Psoas muscle (tissue), 8 donors: ENCODE data around the gene SOHLH1. TPM values are rescaled to one million over a fixed set of nuclear protein-coding genes. Genes with fewer than 3 reads are reported as not detected.

ENCODE experiments used
- ATAC-seq, 4 donors: fragments of 200-7000 bp; cut with Tn5 transposase; one replicate each; pipeline ENCODE4 v1.9.1; 2020; ENCODE audit warnings: moderate library complexity in 3 of 4, mild to moderate bottlenecking in 2 of 4
- DNase-seq, 2 donors: peaks; one replicate each; pipeline ENCODE4 v3.0.0-alpha.2; 2020
- H3K27ac ChIP-seq: fragments of 200-600 bp; one replicate; pipeline ENCODE4 v1.8.0; 2022
- H3K27me3 ChIP-seq, 3 donors: fragments of 200-600 bp in 1 of 3; one replicate each; pipeline versions ENCODE4 v1.6.1 to v1.8.0; 2013 to 2022; ENCODE audit warnings: low read length in 2 of 3, mild to moderate bottlenecking in 2 of 3, moderate library complexity in 1 of 3; ENCODE audit not compliant: insufficient read depth in 3 of 3
- H3K36me3 ChIP-seq, 2 donors: fragments of 200-600 bp in 1 of 2; one replicate each; pipeline versions ENCODE4 v1.6.1 to v1.8.0; 2013 to 2022; ENCODE audit warnings: low read depth in 1 of 2, mild to moderate bottlenecking in 1 of 2, moderate library complexity in 1 of 2; ENCODE audit not compliant: insufficient read depth in 1 of 2
- H3K4me1 ChIP-seq: fragments of 200-600 bp; one replicate; pipeline ENCODE4 v1.8.0; 2022
- H3K4me3 ChIP-seq: fragments of 200-600 bp; one replicate; pipeline ENCODE4 v1.8.0; 2022; ENCODE audit warnings: mild to moderate bottlenecking
- H3K9me3 ChIP-seq: fragments of 200-600 bp; one replicate; pipeline ENCODE4 v1.8.0; 2022
- CTCF ChIP-seq: fragments of 200-600 bp; IDR thresholded peaks from one replicate; pipeline ENCODE4 v1.8.0; 2022; ENCODE audit warnings: antibody characterized with exemption
- WGBS, 3 donors: extraction: QIAGEN DNeasy Blood & Tissue Kit; methylation state at CpG; one replicate each; pipeline versions ENCODE4 v1.1.6 to v1.1.7; 2013; 5-methylcytosine and 5-hydroxymethylcytosine counted together
- intact Hi-C, 2 donors: fragments of 100-400 bp; cut with DNase I; formaldehyde crosslinking; loops; one replicate each; pipeline versions ENCODE4 v1.11.0 to v1.14.2; 2022
- polyA plus RNA-seq, 3 donors: library from polyadenylated mRNA; stranded (reverse); fragments of 200-250 nt; gene quantifications; one replicate each; pipeline ENCODE4 v1.2.3, GENCODE V29; 2013
- total RNA-seq, 4 donors: library from RNA; stranded (reverse); fragmentation: NEBNext Ultra II Directional in 2 of 4; extraction: Animal tissue kit (Norgen Biotek cat#: 25700) in 2 of 4; gene quantifications; one replicate each; pipeline versions ENCODE4 v1.2.1 to v1.2.4, GENCODE V29; 2021 to 2023
- donor health status: healthy with polysubstance abuse.
- donor health status: DM: no; HTN: no; CAD: no; lungs with moderate emphysema.
- donor health status: Bipolar disorder and iron deficiency.
- donor health status: healthy.
- donor health status: DM: yes; HTN: yes; CAD: no.
- donor health status: DM: no; HTN: no; CAD: no.
- donor health status: DM: no; HTN: no; CAD: no.
- donor health status: DM: yes; HTN: yes; CAD: no.

The SOHLH1 gene
- total and polyA plus RNA-seq, 7 donors: not detected

DNA sequence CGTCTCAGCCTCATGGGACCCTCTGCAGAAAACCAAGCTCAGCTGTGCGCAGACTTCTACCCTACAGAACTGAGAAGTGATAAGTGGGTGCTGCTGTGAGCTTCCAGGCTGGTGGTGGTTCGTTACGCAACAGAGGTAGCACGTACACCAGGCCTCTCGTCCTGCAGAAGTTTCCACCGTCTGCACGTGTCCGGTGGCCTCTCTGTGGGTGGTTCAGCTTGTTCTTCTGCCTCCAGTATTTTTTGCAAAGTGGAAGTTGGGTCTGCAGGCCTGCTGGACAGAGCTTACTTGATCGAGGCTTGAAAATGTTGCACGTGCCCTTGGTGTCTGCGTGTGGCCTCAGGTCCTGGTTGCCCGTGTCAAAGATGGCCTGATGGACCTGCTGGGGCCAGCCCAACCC is 30.2 kb upstream of the SOHLH1 start:
- no peak for TF ChIP-seq CTCF
- WGBS, 3 donors: 75 to 82% (median 82%) methylated on average over 13 of the region's 13 CpGs
- intact Hi-C loops: no loop called here

GRCh38 chr9:135728436-135729110 is 29.3 kb upstream of the SOHLH1 start:
- no peak for TF ChIP-seq CTCF
- Histone ChIP-seq H3K27ac (no peak overlapping the region), H3K4me1 (no peaks in the 10 kb centered on the region), H3K9me3 (no peaks in the 10 kb centered on the region), H3K4me3 (no peak overlapping the region), H3K36me3 (no peaks in the 10 kb centered on the region), H3K27me3 (peaks cover 0 to under 1% (median 0%) of the 10 kb centered on the region in 3 donors)
- DNase-seq (no peak), ATAC-seq (no peak)
- WGBS, 3 donors: 66 to 70% (median 69%) methylated on average over 18 of the region's 18 CpGs
- intact Hi-C loops: no loop called here

More for the DNA sequence above, 30.2 kb upstream of the SOHLH1 start:
- H3K9me3 ChIP-seq: no peaks in the 10 kb centered on the region
- no peaks in the 10 kb centered on the region for H3K36me3 ChIP-seq
- H3K4me1 ChIP-seq: no peaks in the 10 kb centered on the region
- H3K27me3 ChIP-seq: peaks cover 0 to 4% (median 3%) of the 10 kb centered on the region in 3 donors
- H3K27ac ChIP-seq: no peak overlapping the region
- DNase-seq (no peak), ATAC-seq (no peak)
- no peak overlapping the region for H3K4me3 ChIP-seq

- 62 to 77% (median 73%) methylated on average over 11 of the region's 11 CpGs for WGBS, 3 donors
- H3K27ac ChIP-seq: no peak overlapping the region
- DNase-seq (no peak), ATAC-seq (no peak)
- peaks cover 0 to 2% (median 0%) of the 10 kb centered on the region in 3 donors for H3K27me3 ChIP-seq
- no peaks in the 10 kb centered on the region for H3K36me3 ChIP-seq
- TF ChIP-seq CTCF: no peak
- H3K4me3 ChIP-seq: no peak overlapping the region
- no peaks in the 10 kb centered on the region for H3K9me3 ChIP-seq
- intact Hi-C loops: no loop called here
- no peaks in the 10 kb centered on the region for H3K4me1 ChIP-seq
Observed at GRCh38 chr9:135727257-135727875, 28.1 kb upstream of the SOHLH1 start.

GRCh38 chr9:135726138-135726853 is 27.0 kb upstream of the SOHLH1 start:
- Histone ChIP-seq H3K9me3 (no peaks in the 10 kb centered on the region), H3K36me3 (no peaks in the 10 kb centered on the region), H3K4me1 (no peaks in the 10 kb centered on the region), H3K27ac (no peak overlapping the region), H3K4me3 (no peak overlapping the region), H3K27me3 (peaks cover 0 to 2% (median 0%) of the 10 kb centered on the region in 3 donors)
- DNase-seq: no peak
- intact Hi-C loops: no loop called here
- no peak for TF ChIP-seq CTCF
- no peak for ATAC-seq
- WGBS, 3 donors: 70 to 76% (median 73%) methylated on average over 14 to 16 of the region's 16 CpGs
